Measurements from ENCODE around the gene SERINC5.

GRCh38 chr5:80239680-80240367, 16.0 kb downstream of the SERINC5 start:
- TF ChIP-seq CTCF (IDR thresholded peaks at IDR 0.05) (no peak), POLR2A (IDR thresholded peaks at IDR 0.05) (no peak), POLR2AphosphoS5 (IDR thresholded peaks at IDR 0.05) (no peak), EP300 (IDR thresholded peaks at IDR 0.05) (no peak)

Data from gastroesophageal sphincter (tissue), 3 donors.